ENCODE results near the gene CAMK1D. TPM values are rescaled to one million over a fixed set of nuclear protein-coding genes. Genes with fewer than 3 reads are reported as not detected.

Gene CAMK1D
- total RNA-seq, 4 donors from 2014 or later = 5.6 to 23.9 (median 7.4) TPM

DNA sequence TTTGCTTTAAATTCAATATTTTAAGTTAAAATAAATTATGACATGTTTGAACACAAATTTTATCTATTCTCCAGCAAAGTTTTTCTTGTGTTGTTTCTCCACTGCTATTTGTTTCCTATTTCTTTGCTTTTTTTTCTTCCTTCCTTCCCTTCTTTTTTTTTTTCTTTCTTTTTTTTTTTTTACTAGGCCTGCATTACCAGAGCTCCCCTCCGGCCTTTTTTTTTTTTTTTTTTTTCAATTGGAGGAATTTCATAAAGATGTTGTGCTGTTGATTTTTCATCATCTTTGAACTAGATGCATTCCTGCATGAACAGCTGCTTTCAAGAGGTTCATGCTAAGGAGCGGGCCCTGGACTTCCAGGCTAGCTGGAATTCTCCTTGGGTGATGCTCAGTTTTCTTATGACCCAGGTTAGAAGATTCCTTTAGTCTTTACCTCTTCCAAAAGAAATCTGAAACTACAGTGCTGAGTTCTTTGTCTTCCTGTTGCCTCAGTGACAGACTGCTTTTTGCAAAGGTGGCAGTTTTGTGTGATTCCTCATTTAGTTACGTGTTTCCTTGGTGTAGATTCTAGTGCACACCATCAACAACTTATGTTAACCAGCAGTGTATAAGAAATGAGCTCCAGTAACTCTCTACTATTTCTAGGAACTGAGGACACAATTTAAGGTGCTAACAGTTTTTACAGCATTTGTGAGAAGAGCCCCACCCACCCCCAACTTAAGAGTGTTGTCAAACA is 4.8 kb upstream of the CAMK1D start:
- TF ChIP-seq, protein P1, sequence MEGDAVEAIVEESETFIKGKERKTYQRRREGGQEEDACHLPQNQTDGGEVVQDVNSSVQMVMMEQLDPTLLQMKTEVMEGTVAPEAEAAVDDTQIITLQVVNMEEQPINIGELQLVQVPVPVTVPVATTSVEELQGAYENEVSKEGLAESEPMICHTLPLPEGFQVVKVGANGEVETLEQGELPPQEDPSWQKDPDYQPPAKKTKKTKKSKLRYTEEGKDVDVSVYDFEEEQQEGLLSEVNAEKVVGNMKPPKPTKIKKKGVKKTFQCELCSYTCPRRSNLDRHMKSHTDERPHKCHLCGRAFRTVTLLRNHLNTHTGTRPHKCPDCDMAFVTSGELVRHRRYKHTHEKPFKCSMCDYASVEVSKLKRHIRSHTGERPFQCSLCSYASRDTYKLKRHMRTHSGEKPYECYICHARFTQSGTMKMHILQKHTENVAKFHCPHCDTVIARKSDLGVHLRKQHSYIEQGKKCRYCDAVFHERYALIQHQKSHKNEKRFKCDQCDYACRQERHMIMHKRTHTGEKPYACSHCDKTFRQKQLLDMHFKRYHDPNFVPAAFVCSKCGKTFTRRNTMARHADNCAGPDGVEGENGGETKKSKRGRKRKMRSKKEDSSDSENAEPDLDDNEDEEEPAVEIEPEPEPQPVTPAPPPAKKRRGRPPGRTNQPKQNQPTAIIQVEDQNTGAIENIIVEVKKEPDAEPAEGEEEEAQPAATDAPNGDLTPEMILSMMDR (IDR thresholded peaks at IDR 0.05) = no peak
- TF ChIP-seq POLR2A (IDR thresholded peaks at IDR 0.05) = no peak
- H3K27me3 ChIP-seq = no peaks in the 10 kb centered on the region
- no peaks in the 10 kb centered on the region for H3K9me3 ChIP-seq
- no peak for DNase-seq
- H3K4me3 ChIP-seq = no peak overlapping the region
- H3K36me3 ChIP-seq = no peaks in the 10 kb centered on the region
- peaks cover 0 to 6% (median 0%) of the 10 kb centered on the region in 4 donors for H3K4me1 ChIP-seq
- H3K27ac ChIP-seq = no peak overlapping the region

DNA sequence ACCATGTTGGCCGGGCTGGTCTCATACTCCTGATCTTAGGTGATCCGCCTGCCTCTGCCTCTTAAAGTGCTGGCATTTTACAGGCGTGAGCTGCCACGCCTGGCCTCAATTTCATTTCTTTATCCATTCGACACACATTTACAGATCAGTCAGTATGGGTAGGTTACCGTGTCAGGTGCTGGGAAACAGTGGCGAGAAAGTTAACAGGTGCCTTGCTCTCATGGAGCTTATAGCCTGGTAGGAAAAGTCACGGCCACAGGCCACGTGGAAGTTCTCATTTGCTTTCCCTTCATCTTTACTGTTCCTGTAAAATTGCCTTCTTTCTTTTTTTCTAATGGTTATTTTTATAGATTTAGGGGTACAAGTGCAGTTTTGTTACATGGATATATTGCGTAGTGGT is 2.6 kb upstream of the CAMK1D start:
- Histone ChIP-seq H3K9me3 (no peaks in the 10 kb centered on the region), H3K27ac (no peak overlapping the region), H3K36me3 (no peaks in the 10 kb centered on the region), H3K4me1 (peaks cover 0 to 15% (median 4%) of the 10 kb centered on the region in 4 donors), H3K27me3 (no peaks in the 10 kb centered on the region), H3K4me3 (no peak overlapping the region)
- no peak for DNase-seq
- TF ChIP-seq, protein P1 (IDR thresholded peaks at IDR 0.05) = no peak
- no peak for TF ChIP-seq POLR2A (IDR thresholded peaks at IDR 0.05)

- H3K4me1 ChIP-seq = peaks cover 0 to 15% (median 4%) of the 10 kb centered on the region in 4 donors
- no peak for DNase-seq
- H3K9me3 ChIP-seq = no peaks in the 10 kb centered on the region
- H3K27me3 ChIP-seq = no peaks in the 10 kb centered on the region
- no peaks in the 10 kb centered on the region for H3K36me3 ChIP-seq
- H3K4me3 ChIP-seq = peak overlapping the region; percentile 87 to 94 (median 92)
- no peak for TF ChIP-seq POLR2A (IDR thresholded peaks at IDR 0.05)
- TF ChIP-seq, protein P1 (IDR thresholded peaks at IDR 0.05) = no peak
- H3K27ac ChIP-seq = peak overlapping the region; percentile 85 to 96 (median 88)
Observed at GRCh38 chr10:12348294-12348869, 965 bp upstream of the CAMK1D start.

GRCh38 chr10:12349629-12350166 is 351 bp downstream of the CAMK1D start:
- Histone ChIP-seq H3K27me3 (no peaks in the 10 kb centered on the region), H3K27ac (peak overlapping the region; percentile 85 to 96 (median 88)), H3K9me3 (no peaks in the 10 kb centered on the region), H3K36me3 (no peaks in the 10 kb centered on the region), H3K4me3 (peak overlapping the region; percentile 87 to 94 (median 92)), H3K4me1 (peaks cover 0 to 15% (median 4%) of the 10 kb centered on the region in 4 donors)
- peak in 2 of 3 donors; percentile 25 to 50 for DNase-seq
- peak in 1 of 2 donors; percentile 26 for TF ChIP-seq POLR2A (IDR thresholded peaks at IDR 0.05)
- TF ChIP-seq, protein P1 (IDR thresholded peaks at IDR 0.05) = no peak

GRCh38 chr10:12350167-12350872 is 973 bp downstream of the CAMK1D start:
- TF ChIP-seq, protein P1 (IDR thresholded peaks at IDR 0.05) = peak in 3 of 6 experiments; percentile 7 to 30 (median 25)
- TF ChIP-seq POLR2A (IDR thresholded peaks at IDR 0.05) = peak in 1 of 2 donors; percentile 22
- H3K27ac ChIP-seq = peak overlapping the region; percentile 85 to 96 (median 88)

More at GRCh38 chr10:12350167-12350872, 973 bp downstream of the CAMK1D start:
- H3K9me3 ChIP-seq = no peaks in the 10 kb centered on the region
- DNase-seq = peak; percentile 65 to 77 (median 72)
- peak overlapping the region; percentile 87 to 94 (median 92) for H3K4me3 ChIP-seq
- no peaks in the 10 kb centered on the region for H3K27me3 ChIP-seq
- H3K36me3 ChIP-seq = no peaks in the 10 kb centered on the region
- peaks cover 0 to 15% (median 4%) of the 10 kb centered on the region in 4 donors for H3K4me1 ChIP-seq
